HCT116 (cell line): ENCODE results near the gene CAPZA3. TPM values are rescaled to one million over a fixed set of nuclear protein-coding genes. Genes with fewer than 3 reads are reported as not detected.

Source experiments
- ATAC-seq: fragments of 200-7000 bp; cut with Tn5 transposase; 2 replicates; pipeline ENCODE4 v1.9.1; 2020; ENCODE audit warnings: mild to moderate bottlenecking, moderate library complexity
- BruUV-seq: library from RNA; stranded (reverse); fragments of 400-500 nt; replicated peaks from 2 replicates; lab custom pipeline; 2021; lab: Mats Ljungman, UMichigan
- CTCF ChIA-PET: fragments of 300-600 bp; sonication (Branson Sonifier 250); formaldehyde crosslinking; loops from one replicate; lab custom pipeline; 2021; ENCODE audit warnings: antibody characterized with exemption; lab: Charles Lee
- POLR2A ChIA-PET: fragments of 300-600, 350-600 bp; sonication (Branson Sonifier 250); formaldehyde crosslinking; loops from one replicate; lab custom pipeline; 2021; ENCODE audit warnings: antibody characterized with exemption; lab: Charles Lee
- RAD21 ChIA-PET, 2 experiments: fragments of 300-600 bp; sonication (Branson Sonifier 250); formaldehyde crosslinking; loops; one replicate each; lab custom pipeline; 2023; ENCODE audit warnings: low total read pairs in 2 of 2; ENCODE audit not compliant: uncharacterized antibody in 2 of 2, unreplicated experiment in 2 of 2, low non-redundant PET in 1 of 2; lab: Charles Lee
- DNase-seq: peaks from one replicate; pipeline ENCODE4 v3.0.0-alpha.2; 2010; ENCODE audit warnings: low read depth, low spot score
- H2AFZ ChIP-seq: fragments of 200-600 bp; shearing (Covaris generic), sonication (generic); 2 replicates; pipeline ENCODE4 v1.6.1; 2017; ENCODE audit warnings: low read depth, mixed run types, mixed read lengths, antibody characterized with exemption, low read length; ENCODE audit not compliant: poor library complexity, severe bottlenecking
- H3K27ac ChIP-seq: 2 replicates; pipeline ENCODE4 v1.5.1; 2012; ENCODE audit warnings: low read depth, low read length
- H3K27me3 ChIP-seq: fragments of 200-600 bp; sonication (generic); 2 replicates; pipeline ENCODE4 v1.6.1; 2016; ENCODE audit warnings: mixed run types, low read length, mixed read lengths; ENCODE audit not compliant: insufficient read depth
- H3K36me3 ChIP-seq, 2 experiments: fragments of 200-500 bp in 1 of 2; fragments of 200-600 bp in 1 of 2; sonication (Bioruptor generic) in 1 of 2; sonication (generic) in 1 of 2; 2 replicates each; pipeline versions ENCODE4 v1.5.1 to v1.6.1; 2014 to 2016; ENCODE audit warnings: low read length in 2 of 2, inconsistent platforms in 1 of 2, mixed read lengths in 1 of 2, mixed run types in 1 of 2; ENCODE audit not compliant: insufficient read depth in 2 of 2, control insufficient read depth in 1 of 2
- H3K4me1 ChIP-seq, 2 experiments: fragments of 200-600 bp in 1 of 2; sonication (generic) in 1 of 2; 2 replicates each; pipeline versions ENCODE4 v1.5.1 to v1.6.1; 2012 to 2017; ENCODE audit warnings: low read length in 2 of 2, inconsistent platforms in 1 of 2, mild to moderate bottlenecking in 1 of 2, mixed read lengths in 1 of 2, mixed run types in 1 of 2, moderate library complexity in 1 of 2; ENCODE audit not compliant: insufficient read depth in 2 of 2, control insufficient read depth in 1 of 2
- H3K4me2 ChIP-seq: fragments of 200-600 bp; sonication (generic); 2 replicates; pipeline ENCODE4 v1.6.1; 2017; ENCODE audit warnings: mixed run types, low read length, mixed read lengths
- H3K4me3 ChIP-seq, 2 experiments: fragments of 200-600 bp in 1 of 2; sonication (generic) in 1 of 2; replicated peaks in 1 of 2; 2 replicates each; pipeline ENCODE4 v1.5.1; 2011 to 2016; ENCODE audit warnings: low read length in 2 of 2, control low read depth in 1 of 2, low read depth in 1 of 2, mild to moderate bottlenecking in 1 of 2, mixed read lengths in 1 of 2, mixed run types in 1 of 2
- H3K79me2 ChIP-seq: fragments of 200-600 bp; sonication (generic); 2 replicates; pipeline ENCODE4 v1.6.1; 2017; ENCODE audit warnings: mild to moderate bottlenecking, mixed run types, low read length, moderate library complexity, mixed read lengths; ENCODE audit not compliant: insufficient read depth
- H3K9ac ChIP-seq: fragments of 200-600 bp; sonication (generic); 2 replicates; pipeline ENCODE4 v1.6.1; 2016; ENCODE audit warnings: low read length, mixed read lengths
- H3K9me2 ChIP-seq: fragments of 200-600 bp; sonication (generic), shearing (Covaris generic); 2 replicates; pipeline ENCODE4 v1.6.1; 2017; ENCODE audit warnings: mixed run types, mild to moderate bottlenecking, moderate library complexity; ENCODE audit not compliant: insufficient read depth
- H3K9me3 ChIP-seq, 2 experiments: fragments of 200-500 bp in 1 of 2; fragments of 200-600 bp in 1 of 2; sonication (Bioruptor generic) in 1 of 2; sonication (generic) in 1 of 2; 2 replicates each; pipeline ENCODE4 v1.6.1; 2014 to 2017; ENCODE audit warnings: low read length in 2 of 2, mixed read lengths in 2 of 2, inconsistent platforms in 1 of 2, low read depth in 1 of 2, mild to moderate bottlenecking in 1 of 2, mixed run types in 1 of 2, moderate library complexity in 1 of 2; ENCODE audit not compliant: control insufficient read depth in 1 of 2, insufficient read depth in 1 of 2
- H4K20me1 ChIP-seq: fragments of 200-600 bp; sonication (generic), shearing (Covaris generic); 2 replicates; pipeline ENCODE4 v1.6.1; 2017; ENCODE audit warnings: mixed run types, mild to moderate bottlenecking, moderate library complexity; ENCODE audit not compliant: insufficient read depth
- CBX3 ChIP-seq: IDR thresholded peaks from 2 replicates; pipeline ENCODE4 v1.6.1; 2012; ENCODE audit warnings: low read depth
- CEBPB ChIP-seq: IDR thresholded peaks from 2 replicates; pipeline ENCODE4 v1.6.1; 2012; ENCODE audit warnings: low read depth
- EGR1 ChIP-seq: IDR thresholded peaks from 2 replicates; pipeline ENCODE4 v1.6.1; 2012; ENCODE audit warnings: low read depth
- ELF1 ChIP-seq: IDR thresholded peaks from 2 replicates; pipeline ENCODE4 v1.6.1; 2012; ENCODE audit warnings: low read depth, borderline replicate concordance
- EZH2 ChIP-seq: fragments of 200-600 bp; sonication (generic); IDR thresholded peaks from 2 replicates; pipeline ENCODE4 v1.6.1; 2017; ENCODE audit warnings: antibody characterized with exemption, mixed run types
- EZH2phosphoT487 ChIP-seq: fragments of 200-600 bp; IDR thresholded peaks from 2 replicates; pipeline ENCODE4 v1.6.1; 2018; ENCODE audit warnings: antibody characterized with exemption, borderline replicate concordance
- FOSL1 ChIP-seq: IDR thresholded peaks from 2 replicates; pipeline ENCODE4 v1.6.1; 2012; ENCODE audit warnings: low read depth
- JUND ChIP-seq: IDR thresholded peaks from 2 replicates; pipeline ENCODE4 v1.6.1; 2012
- POLR2A ChIP-seq: IDR thresholded peaks from 2 replicates; pipeline ENCODE4 v1.7.0; 2011; ENCODE audit warnings: borderline replicate concordance; ENCODE audit not compliant: insufficient read depth, insufficient read length; ENCODE audit errors: extremely low read depth
- RAD21 ChIP-seq: IDR thresholded peaks from 2 replicates; pipeline ENCODE4 v1.6.1; 2012; ENCODE audit warnings: low read depth, mild to moderate bottlenecking
- SIN3A ChIP-seq: IDR thresholded peaks from 2 replicates; pipeline ENCODE4 v1.6.1; 2012; ENCODE audit warnings: low read depth
- SP1 ChIP-seq: IDR thresholded peaks from 2 replicates; pipeline ENCODE4 v1.6.1; 2012; ENCODE audit warnings: low read depth
- SRF ChIP-seq: IDR thresholded peaks from 2 replicates; pipeline ENCODE4 v1.6.1; 2012; ENCODE audit warnings: low read depth
- YY1 ChIP-seq: IDR thresholded peaks from 2 replicates; pipeline ENCODE4 v1.6.1; 2011; ENCODE audit warnings: low read length, low read depth, moderate library complexity, mild to moderate bottlenecking; ENCODE audit not compliant: insufficient replicate concordance; ENCODE audit errors: extremely low read depth
- intact Hi-C: fragments of 100-400 bp; cut with micrococcal nuclease; formaldehyde crosslinking; loops from 2 replicates; pipeline ENCODE4 v1.10.0; 2022
- total RNA-seq: library from RNA; stranded (reverse); gene quantifications from one replicate; pipeline ENCODE4 v1.2.1, GENCODE V29; 2021; ENCODE audit not compliant: unreplicated experiment
- TF ChIP-seq, protein P1 (sequence below): IDR thresholded peaks from 2 replicates; pipeline ENCODE4 v1.6.1; 2011; ENCODE audit warnings: mild to moderate bottlenecking, low read length, moderate library complexity; ENCODE audit not compliant: insufficient replicate concordance; ENCODE audit errors: extremely low read depth
- TF ChIP-seq, protein P2 (sequence below): IDR thresholded peaks from 2 replicates; pipeline ENCODE4 v1.6.1; 2012
- TF ChIP-seq, protein P3 (sequence below), 3 experiments: fragments of 200-600 bp in 1 of 3; sonication (generic) in 1 of 3; IDR thresholded peaks in 2 of 3; conservative IDR thresholded peaks in 1 of 3; 2 replicates each; pipeline ENCODE4 v1.5.1; 2012 to 2017; ENCODE audit warnings: low read depth in 2 of 3, low read length in 2 of 3, antibody characterized with exemption in 1 of 3, borderline replicate concordance in 1 of 3, control low read depth in 1 of 3, mild to moderate bottlenecking in 1 of 3, mixed read lengths in 1 of 3, mixed run types in 1 of 3, moderate library complexity in 1 of 3; ENCODE audit not compliant: insufficient read depth in 1 of 3
- TF ChIP-seq, protein P4 (sequence below): IDR thresholded peaks from 2 replicates; pipeline ENCODE4 v1.6.1; 2012

CAPZA3 gene
- total RNA-seq, 1 experiment from 2014 or later, result not detected

DNA sequence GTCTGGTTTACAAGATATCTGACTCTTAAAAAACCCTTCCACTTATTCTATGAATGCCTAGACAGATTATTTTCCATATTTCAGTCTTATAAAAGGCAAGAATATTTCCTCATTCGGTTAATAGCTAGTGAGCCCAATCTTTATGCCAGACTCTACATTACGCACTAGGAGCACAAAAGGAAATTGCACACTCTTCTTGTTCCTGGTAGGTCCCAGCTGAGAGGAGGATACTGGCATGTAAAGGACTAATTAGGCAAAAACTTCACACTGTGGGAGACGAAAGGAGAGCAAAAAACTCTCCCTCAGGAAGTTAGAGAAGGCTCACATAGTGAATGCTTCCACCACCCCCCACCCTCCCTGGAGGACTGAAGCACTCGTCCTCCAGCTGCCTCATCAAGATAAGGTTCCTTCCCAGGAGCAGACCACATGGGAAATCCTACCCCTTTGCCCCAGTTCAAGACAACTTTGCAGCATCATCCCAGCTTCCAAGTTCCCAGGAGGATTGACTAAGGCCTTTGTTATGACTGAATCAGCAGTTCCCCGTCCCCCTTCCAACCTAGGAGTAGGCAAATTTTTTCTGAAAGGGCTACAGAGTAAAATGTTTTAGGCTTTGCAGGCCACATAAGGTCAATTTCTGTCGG, 14.5 kb downstream of the CAPZA3 start:
- DNase-seq, result no peak
- H2AFZ ChIP-seq, result no peak overlapping the region
- H3K9ac ChIP-seq, result no peak overlapping the region
- ChIA-PET RAD21 (no interaction called here), POLR2A (no interaction called here)
- H3K27ac ChIP-seq, result no peak overlapping the region
- H4K20me1 ChIP-seq, result no peaks in the 10 kb centered on the region
- ATAC-seq, result no peak
- no peaks in the 10 kb centered on the region for H3K4me1 ChIP-seq
- TF ChIP-seq, protein P1, sequence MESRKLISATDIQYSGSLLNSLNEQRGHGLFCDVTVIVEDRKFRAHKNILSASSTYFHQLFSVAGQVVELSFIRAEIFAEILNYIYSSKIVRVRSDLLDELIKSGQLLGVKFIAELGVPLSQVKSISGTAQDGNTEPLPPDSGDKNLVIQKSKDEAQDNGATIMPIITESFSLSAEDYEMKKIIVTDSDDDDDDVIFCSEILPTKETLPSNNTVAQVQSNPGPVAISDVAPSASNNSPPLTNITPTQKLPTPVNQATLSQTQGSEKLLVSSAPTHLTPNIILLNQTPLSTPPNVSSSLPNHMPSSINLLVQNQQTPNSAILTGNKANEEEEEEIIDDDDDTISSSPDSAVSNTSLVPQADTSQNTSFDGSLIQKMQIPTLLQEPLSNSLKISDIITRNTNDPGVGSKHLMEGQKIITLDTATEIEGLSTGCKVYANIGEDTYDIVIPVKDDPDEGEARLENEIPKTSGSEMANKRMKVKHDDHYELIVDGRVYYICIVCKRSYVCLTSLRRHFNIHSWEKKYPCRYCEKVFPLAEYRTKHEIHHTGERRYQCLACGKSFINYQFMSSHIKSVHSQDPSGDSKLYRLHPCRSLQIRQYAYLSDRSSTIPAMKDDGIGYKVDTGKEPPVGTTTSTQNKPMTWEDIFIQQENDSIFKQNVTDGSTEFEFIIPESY, result no peak
- TF ChIP-seq YY1 (no peak), JUND (no peak), CEBPB (no peak), SRF (no peak), RAD21 (no peak), POLR2A (no peak), FOSL1 (no peak), SIN3A (no peak), EZH2phosphoT487 (no peak), EZH2 (no peak), EGR1 (no peak), ELF1 (no peak), SP1 (no peak), CBX3 (no peak)
- TF ChIP-seq, protein P2, sequence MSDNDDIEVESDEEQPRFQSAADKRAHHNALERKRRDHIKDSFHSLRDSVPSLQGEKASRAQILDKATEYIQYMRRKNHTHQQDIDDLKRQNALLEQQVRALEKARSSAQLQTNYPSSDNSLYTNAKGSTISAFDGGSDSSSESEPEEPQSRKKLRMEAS, result no peak
- TF ChIP-seq, protein P3, sequence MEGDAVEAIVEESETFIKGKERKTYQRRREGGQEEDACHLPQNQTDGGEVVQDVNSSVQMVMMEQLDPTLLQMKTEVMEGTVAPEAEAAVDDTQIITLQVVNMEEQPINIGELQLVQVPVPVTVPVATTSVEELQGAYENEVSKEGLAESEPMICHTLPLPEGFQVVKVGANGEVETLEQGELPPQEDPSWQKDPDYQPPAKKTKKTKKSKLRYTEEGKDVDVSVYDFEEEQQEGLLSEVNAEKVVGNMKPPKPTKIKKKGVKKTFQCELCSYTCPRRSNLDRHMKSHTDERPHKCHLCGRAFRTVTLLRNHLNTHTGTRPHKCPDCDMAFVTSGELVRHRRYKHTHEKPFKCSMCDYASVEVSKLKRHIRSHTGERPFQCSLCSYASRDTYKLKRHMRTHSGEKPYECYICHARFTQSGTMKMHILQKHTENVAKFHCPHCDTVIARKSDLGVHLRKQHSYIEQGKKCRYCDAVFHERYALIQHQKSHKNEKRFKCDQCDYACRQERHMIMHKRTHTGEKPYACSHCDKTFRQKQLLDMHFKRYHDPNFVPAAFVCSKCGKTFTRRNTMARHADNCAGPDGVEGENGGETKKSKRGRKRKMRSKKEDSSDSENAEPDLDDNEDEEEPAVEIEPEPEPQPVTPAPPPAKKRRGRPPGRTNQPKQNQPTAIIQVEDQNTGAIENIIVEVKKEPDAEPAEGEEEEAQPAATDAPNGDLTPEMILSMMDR (IDR thresholded peaks at IDR 0.05 in 2 of 3, conservative IDR thresholded peaks at IDR 0.05 in 1 of 3; ENCODE audit: borderline replicate concordance in 1 of 3, insufficient read depth in 1 of 3, low read depth in 2 of 3, low read length in 2 of 3), result no peak
- TF ChIP-seq, protein P4, sequence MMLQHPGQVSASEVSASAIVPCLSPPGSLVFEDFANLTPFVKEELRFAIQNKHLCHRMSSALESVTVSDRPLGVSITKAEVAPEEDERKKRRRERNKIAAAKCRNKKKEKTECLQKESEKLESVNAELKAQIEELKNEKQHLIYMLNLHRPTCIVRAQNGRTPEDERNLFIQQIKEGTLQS, result no peak
- TF ChIP-seq, all 23 proteins: peak for 0
- intact Hi-C loops, result no loop called here
- H3K4me3 ChIP-seq, result no peak overlapping the region
- H3K9me2 ChIP-seq, result no peaks in the 10 kb centered on the region
- CTCF ChIA-PET, result no interaction called here
- H3K27me3 ChIP-seq, result no peaks in the 10 kb centered on the region
- H3K4me2 ChIP-seq, result no peak overlapping the region
- no peaks in the 10 kb centered on the region for H3K9me3 ChIP-seq
- no peaks in the 10 kb centered on the region for H3K79me2 ChIP-seq
- no TSS peak for BruUV-seq
- H3K36me3 ChIP-seq, result no peaks in the 10 kb centered on the region
